Skeletal muscle tissue (tissue), 4 donors: ENCODE measurements around the gene IL12RB1. TPM values are rescaled to one million over a fixed set of nuclear protein-coding genes. Genes with fewer than 3 reads are reported as not detected.
"Not testable (repeated sequence)": the region's sequence is repeated elsewhere in the genome, so short reads cannot be mapped to it uniquely, and the experiment has no call there.

Experiments
- H3K27ac ChIP-seq: one replicate; pipeline ENCODE4 v1.7.0; 2013; ENCODE audit warnings: mild to moderate bottlenecking, low read depth, low read length, inconsistent platforms
- H3K27me3 ChIP-seq, 3 donors: one replicate each; pipeline ENCODE4 v1.7.0; 2013; ENCODE audit warnings: low read length in 3 of 3; ENCODE audit not compliant: control insufficient read depth in 3 of 3, insufficient read depth in 3 of 3
- H3K36me3 ChIP-seq, 3 donors: one replicate each; pipeline ENCODE4 v1.7.0; 2013; ENCODE audit warnings: low read length in 3 of 3; ENCODE audit not compliant: control insufficient read depth in 3 of 3, insufficient read depth in 3 of 3
- H3K4me1 ChIP-seq, 3 donors: one replicate each; pipeline ENCODE4 v1.7.0; 2013; ENCODE audit warnings: low read length in 3 of 3, mild to moderate bottlenecking in 3 of 3; ENCODE audit not compliant: control insufficient read depth in 3 of 3, insufficient read depth in 3 of 3
- H3K4me3 ChIP-seq, 3 donors: one replicate each; pipeline ENCODE4 v1.7.0; 2013; ENCODE audit warnings: low read length in 3 of 3
- H3K9ac ChIP-seq, 3 donors: one replicate each; pipeline ENCODE4 v1.7.0; 2013; ENCODE audit warnings: low read length in 3 of 3, mild to moderate bottlenecking in 3 of 3, moderate library complexity in 2 of 3, low read depth in 1 of 3
- H3K9me3 ChIP-seq, 3 donors: one replicate each; pipeline ENCODE4 v1.7.0; 2013; ENCODE audit warnings: low read length in 3 of 3; ENCODE audit not compliant: control insufficient read depth in 3 of 3
- total RNA-seq: library from RNA; depleted of rRNA; stranded (reverse); fragments of >200 nt; gene quantifications from one replicate; pipeline ENCODE4 v1.2.3, GENCODE V29; 2014
- donor health status: Osteomylitis.

IL12RB1 gene
- total RNA-seq, 1 donor from 2014 or later, result 0.52 TPM

DNA sequence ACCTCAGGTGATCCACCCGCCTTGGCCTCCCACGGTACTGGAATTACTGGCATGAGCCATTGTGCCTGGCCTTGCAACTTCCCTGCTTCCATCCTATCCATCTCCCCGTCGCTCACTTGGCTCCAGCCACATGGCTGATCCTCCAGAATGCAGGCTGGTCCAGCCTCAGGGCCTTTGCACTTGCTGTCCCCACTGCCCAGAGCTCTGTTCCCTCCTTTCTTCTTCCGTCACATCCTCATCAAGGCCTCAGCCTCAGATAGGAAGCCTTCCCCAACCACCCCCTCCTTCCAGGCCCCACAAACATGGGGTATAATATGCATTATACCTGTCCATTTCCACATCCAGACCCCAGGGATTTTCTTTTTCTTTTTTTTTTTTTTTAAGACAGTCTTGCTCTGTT lies 27.1 kb upstream of the IL12RB1 start:
- Histone ChIP-seq H3K4me1 (peaks cover 29 to 38% (median 32%) of the 10 kb centered on the region in 3 donors), H3K27me3 (peaks cover 0 to 16% (median 0%) of the 10 kb centered on the region in 3 donors), H3K36me3 (peaks cover 0 to 6% (median 0%) of the 10 kb centered on the region in 3 donors)

DNA sequence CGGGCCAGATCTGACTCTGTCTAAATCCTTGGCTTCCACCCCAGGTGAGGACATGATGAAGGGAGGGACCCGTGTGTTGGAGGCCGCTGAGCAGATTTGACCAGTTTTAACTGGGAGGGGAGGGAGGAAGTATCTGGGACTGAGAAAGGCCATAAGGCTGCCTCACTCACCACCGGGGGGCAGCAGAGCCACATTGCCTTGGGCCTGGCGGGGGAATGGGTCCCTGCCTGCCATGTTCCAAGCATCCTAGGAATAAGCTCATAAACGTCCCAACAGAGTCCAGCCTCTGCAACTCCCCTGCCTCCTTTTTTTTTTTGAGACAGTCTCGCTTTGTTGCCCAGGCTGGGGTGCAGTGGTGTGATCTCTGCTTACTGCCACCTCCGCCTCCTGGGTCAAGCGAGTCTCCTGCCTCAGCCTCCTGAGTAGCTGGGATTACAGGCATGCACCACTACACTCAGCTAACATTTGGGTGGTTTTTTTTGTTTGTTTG lies 26.3 kb upstream of the IL12RB1 start:
- H3K9ac ChIP-seq, result no peak overlapping the region
- peaks cover 22 to 30% (median 25%) of the 10 kb centered on the region in 3 donors for H3K4me1 ChIP-seq
- no peaks in the 10 kb centered on the region for H3K9me3 ChIP-seq
- no peak overlapping the region for H3K27ac ChIP-seq
- H3K27me3 ChIP-seq, result peaks cover 0 to 16% (median 0%) of the 10 kb centered on the region in 3 donors
- H3K4me3 ChIP-seq, result no peak overlapping the region
- H3K36me3 ChIP-seq, result peaks cover 0 to 6% (median 0%) of the 10 kb centered on the region in 3 donors

More for the DNA sequence above, 27.1 kb upstream of the IL12RB1 start:
- no peak overlapping the region for H3K27ac ChIP-seq
- H3K9me3 ChIP-seq, result no peaks in the 10 kb centered on the region
- no peak overlapping the region for H3K4me3 ChIP-seq
- H3K9ac ChIP-seq, result no peak overlapping the region

DNA sequence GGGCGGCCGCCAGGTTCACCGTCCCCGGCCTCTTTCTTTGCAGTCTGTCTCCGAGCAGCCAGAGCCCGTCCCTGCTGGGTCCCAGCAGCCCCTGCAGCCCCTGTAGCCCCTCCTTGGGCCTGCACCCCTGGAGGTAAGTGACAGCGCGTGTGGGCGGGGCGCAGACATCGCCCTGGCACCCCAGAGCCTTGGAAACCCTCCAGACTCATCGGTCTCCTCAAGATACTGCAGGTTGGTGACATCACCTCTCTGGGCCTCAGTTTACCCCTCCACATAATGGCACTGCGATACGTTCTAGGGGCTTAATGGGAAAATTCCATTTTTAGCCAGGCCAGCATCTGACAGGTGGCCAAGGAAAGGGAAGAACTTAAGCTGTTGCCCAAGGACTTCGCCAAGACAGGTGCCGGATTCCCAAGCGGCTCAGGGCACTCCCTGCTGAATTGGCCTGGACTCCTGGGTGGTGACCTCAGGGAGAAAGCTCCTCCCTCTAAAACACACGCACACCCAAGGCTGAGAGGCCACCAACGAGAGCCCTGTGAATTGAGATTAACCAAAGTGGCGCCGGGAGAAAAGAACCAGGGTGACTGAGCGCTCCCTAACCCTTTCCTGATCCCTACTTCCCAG lies 24.0 kb upstream of the IL12RB1 start:
- Histone ChIP-seq H3K27ac (no peak overlapping the region), H3K9ac (peak overlapping the region; percentile 64 to 77 (median 76))

DNA sequence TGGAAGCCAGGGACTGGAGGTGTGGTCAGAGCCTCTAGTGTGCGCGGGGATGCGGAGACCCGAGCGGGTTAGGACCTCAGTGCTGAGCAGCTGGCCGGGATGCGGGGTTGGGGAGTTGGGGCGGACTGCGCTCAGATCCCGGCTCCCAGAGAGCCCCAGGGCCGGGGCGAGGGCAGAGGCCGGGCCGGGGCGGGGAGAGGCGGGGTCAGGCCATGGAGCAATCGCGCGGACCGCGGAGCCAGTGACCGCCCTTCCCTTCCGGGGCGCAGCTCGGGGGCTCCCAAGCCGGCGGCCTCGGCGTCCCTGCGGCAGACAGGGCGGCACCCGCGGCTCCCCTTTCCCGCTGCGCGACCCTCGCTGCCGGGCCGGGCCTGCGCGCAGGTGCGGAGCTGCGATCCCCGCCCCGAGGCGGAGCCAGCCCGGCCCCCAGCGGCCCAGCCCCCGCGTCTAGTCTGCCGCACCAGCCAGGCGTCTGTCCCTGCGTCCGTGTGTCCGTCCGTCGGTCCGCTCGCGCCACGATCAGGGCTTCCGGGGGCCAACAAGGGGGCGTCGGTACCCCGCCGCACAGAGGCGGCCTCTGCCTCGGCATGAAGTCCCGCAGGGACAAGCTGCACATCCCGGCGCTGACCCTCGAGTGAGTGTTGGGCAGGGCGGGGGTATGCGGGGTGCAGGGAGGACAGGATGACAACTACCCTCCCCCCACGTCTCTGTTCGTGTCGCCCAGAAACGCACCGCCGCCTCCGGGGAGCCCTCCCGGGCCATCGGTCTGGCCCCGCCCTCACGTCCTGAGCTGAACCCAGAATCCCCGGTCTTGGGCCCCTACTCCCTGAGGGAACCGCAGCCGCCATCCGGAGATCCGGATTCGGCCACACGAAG lies 23.2 kb upstream of the IL12RB1 start:
- no peak overlapping the region for H3K27ac ChIP-seq
- peaks cover 0 to 6% (median 0%) of the 10 kb centered on the region in 3 donors for H3K36me3 ChIP-seq
- peaks cover 12 to 19% (median 17%) of the 10 kb centered on the region in 3 donors for H3K4me1 ChIP-seq
- H3K9me3 ChIP-seq, result no peaks in the 10 kb centered on the region
- H3K9ac ChIP-seq, result peak overlapping the region; percentile 64 to 77 (median 76)
- H3K4me3 ChIP-seq, result peak overlapping the region; percentile 63 to 66 (median 66)
- H3K27me3 ChIP-seq, result peaks cover 0 to 22% (median 9%) of the 10 kb centered on the region in 3 donors

More for the DNA sequence above, 24.0 kb upstream of the IL12RB1 start:
- peaks cover 0 to 20% (median 7%) of the 10 kb centered on the region in 3 donors for H3K27me3 ChIP-seq
- peak overlapping the region; percentile 63 to 66 (median 66) for H3K4me3 ChIP-seq
- peaks cover 0 to 6% (median 0%) of the 10 kb centered on the region in 3 donors for H3K36me3 ChIP-seq
- no peaks in the 10 kb centered on the region for H3K9me3 ChIP-seq
- peaks cover 12 to 19% (median 17%) of the 10 kb centered on the region in 3 donors for H3K4me1 ChIP-seq

- Histone ChIP-seq H3K27me3 (peaks cover 0 to 27% (median 15%) of the 10 kb centered on the region in 3 donors), H3K9ac (peak overlapping the region in 2 of 3 donors; percentile 76 to 77), H3K36me3 (peaks cover 0 to 3% (median 0%) of the 10 kb centered on the region in 3 donors), H3K9me3 (no peaks in the 10 kb centered on the region), H3K27ac (no peak overlapping the region), H3K4me1 (peaks cover 17 to 25% (median 21%) of the 10 kb centered on the region in 3 donors), H3K4me3 (peak overlapping the region in 2 of 3 donors; percentile 63 to 66)
These were observed 22.6 kb upstream of the IL12RB1 start for GRCh38 chr19:18109341-18109732.

- peaks cover 0 to 3% (median 0%) of the 10 kb centered on the region in 3 donors for H3K36me3 ChIP-seq
- H3K4me3 ChIP-seq, result no peak overlapping the region
- H3K4me1 ChIP-seq, result peaks cover 20 to 28% (median 26%) of the 10 kb centered on the region in 3 donors
- H3K9ac ChIP-seq, result no peak overlapping the region
- no peak overlapping the region for H3K27ac ChIP-seq
- no peaks in the 10 kb centered on the region for H3K9me3 ChIP-seq
- H3K27me3 ChIP-seq, result peaks cover 0 to 29% (median 15%) of the 10 kb centered on the region in 3 donors
These were observed 22.2 kb upstream of the IL12RB1 start for GRCh38 chr19:18108897-18109296.

- no peak overlapping the region for H3K4me3 ChIP-seq
- peaks cover 9 to 39% (median 27%) of the 10 kb centered on the region in 3 donors for H3K27me3 ChIP-seq
- peaks cover 20 to 28% (median 26%) of the 10 kb centered on the region in 3 donors for H3K4me1 ChIP-seq
- no peaks in the 10 kb centered on the region for H3K36me3 ChIP-seq
- no peak overlapping the region for H3K9ac ChIP-seq
- no peak overlapping the region for H3K27ac ChIP-seq
- no peaks in the 10 kb centered on the region for H3K9me3 ChIP-seq
These were observed 20.5 kb upstream of the IL12RB1 start for GRCh38 chr19:18107235-18107634.

GRCh38 chr19:18105259-18105658 lies 18.5 kb upstream of the IL12RB1 start:
- H3K9me3 ChIP-seq, H3K9ac ChIP-seq, H3K36me3 ChIP-seq, H3K27ac ChIP-seq, H3K4me3 ChIP-seq: not testable (repeated sequence)
- peaks cover 11 to 22% (median 16%) of the 10 kb centered on the region in 3 donors for H3K4me1 ChIP-seq
- peaks cover 13 to 46% (median 37%) of the 10 kb centered on the region in 3 donors for H3K27me3 ChIP-seq

DNA sequence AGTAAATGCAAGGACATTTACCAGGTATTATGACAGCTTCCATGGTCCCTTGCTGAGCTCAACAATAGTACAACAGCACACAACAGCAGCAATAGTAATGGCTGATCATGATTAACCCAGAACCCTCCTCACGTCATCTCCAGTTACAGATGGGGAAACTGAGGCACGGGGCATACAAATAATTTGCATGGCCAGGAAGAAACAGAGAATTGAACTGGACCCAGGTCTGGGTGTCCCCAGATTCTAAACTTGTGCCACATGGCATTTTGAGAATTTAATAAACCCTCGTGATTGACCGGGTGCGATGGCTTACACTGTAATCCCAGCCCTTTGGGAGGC lies 18.0 kb upstream of the IL12RB1 start:
- Histone ChIP-seq H3K27me3 (peaks cover 15 to 46% (median 39%) of the 10 kb centered on the region in 3 donors), H3K9ac (peak overlapping the region; percentile 33 to 70 (median 38)), H3K27ac (no peak overlapping the region)

More for the DNA sequence above, 18.0 kb upstream of the IL12RB1 start:
- peak overlapping the region; percentile 68 to 69 (median 69) for H3K4me3 ChIP-seq
- H3K9me3 ChIP-seq, result no peaks in the 10 kb centered on the region
- H3K4me1 ChIP-seq, result peaks cover 8 to 19% (median 13%) of the 10 kb centered on the region in 3 donors
- no peaks in the 10 kb centered on the region for H3K36me3 ChIP-seq
